GM23338 (cell line): ENCODE results near the gene ZNF335. TPM values are rescaled to one million over a fixed set of nuclear protein-coding genes. Genes with fewer than 3 reads are reported as not detected.

Source experiments
- ATAC-seq: fragments of 200-7000 bp; cut with Tn5 transposase; 3 replicates; pipeline ENCODE4 v1.9.1; 2020
- DNase-seq: peaks from one replicate; pipeline ENCODE4 v3.0.0-alpha.2; 2015; ENCODE audit warnings: low spot score
- H2AFZ ChIP-seq: fragments of 200-600 bp; sonication (generic); 2 replicates; pipeline ENCODE4 v1.8.0; 2016; ENCODE audit warnings: antibody characterized with exemption, mild to moderate bottlenecking, moderate library complexity
- H3F3A ChIP-seq: fragments of 200-600 bp; sonication (generic); replicated peaks from 2 replicates; pipeline ENCODE4 v1.8.0; 2017; ENCODE audit warnings: antibody characterized with exemption, mixed run types, low read depth
- H3K27ac ChIP-seq: fragments of 200-600 bp; sonication (generic); 2 replicates; pipeline ENCODE4 v1.6.1; 2016; ENCODE audit warnings: low read depth
- H3K27me3 ChIP-seq: fragments of 200-600 bp; sonication (generic); 2 replicates; pipeline ENCODE4 v1.8.0; 2016; ENCODE audit warnings: mild to moderate bottlenecking, mixed run types, moderate library complexity; ENCODE audit not compliant: insufficient read depth
- H3K36me3 ChIP-seq: fragments of 200-600 bp; sonication (generic); 2 replicates; pipeline ENCODE4 v1.8.0; 2016; ENCODE audit warnings: mild to moderate bottlenecking; ENCODE audit not compliant: insufficient read depth
- H3K4me1 ChIP-seq: fragments of 200-600 bp; sonication (generic); 2 replicates; pipeline ENCODE4 v1.8.0; 2016; ENCODE audit warnings: mild to moderate bottlenecking, moderate library complexity; ENCODE audit not compliant: insufficient read depth
- H3K4me2 ChIP-seq: fragments of 200-600 bp; sonication (generic); 2 replicates; pipeline ENCODE4 v1.7.1; 2017; ENCODE audit warnings: mixed run types
- H3K4me3 ChIP-seq: fragments of 200-600 bp; sonication (generic); 2 replicates; pipeline ENCODE4 v1.6.1; 2016; ENCODE audit warnings: mixed run types
- H3K79me2 ChIP-seq: fragments of 200-600 bp; sonication (generic); replicated peaks from 2 replicates; pipeline ENCODE4 v1.8.0; 2017; ENCODE audit warnings: mild to moderate bottlenecking; ENCODE audit not compliant: insufficient read depth
- H3K9me2 ChIP-seq: fragments of 200-600 bp; sonication (generic); 2 replicates; pipeline ENCODE4 v1.8.0; 2017; ENCODE audit not compliant: insufficient read depth
- H4K20me1 ChIP-seq: fragments of 200-600 bp; sonication (generic); replicated peaks from 2 replicates; pipeline ENCODE4 v1.8.0; 2017; ENCODE audit warnings: mild to moderate bottlenecking; ENCODE audit not compliant: insufficient read depth
- H3K27ac Mint-ChIP-seq: 2 replicates; pipeline ENCODE4 v1.8.0; 2020; ENCODE audit warnings: inconsistent platforms, mild to moderate bottlenecking, moderate library complexity, mixed read lengths
- H3K27me3 Mint-ChIP-seq: 3 replicates; pipeline ENCODE4 v1.8.0; 2022; ENCODE audit warnings: low read depth, mild to moderate bottlenecking, moderate library complexity, mixed read lengths, inconsistent platforms; ENCODE audit not compliant: insufficient read depth, poor library complexity
- H3K36me3 Mint-ChIP-seq: 3 replicates; pipeline ENCODE4 v1.8.0; 2021; ENCODE audit warnings: low read depth, mild to moderate bottlenecking, inconsistent platforms, moderate library complexity, mixed read lengths
- H3K4me1 Mint-ChIP-seq: 3 replicates; pipeline ENCODE4 v1.8.0; 2020; ENCODE audit warnings: mild to moderate bottlenecking, inconsistent platforms, mixed read lengths
- H3K4me3 Mint-ChIP-seq: 3 replicates; pipeline ENCODE4 v1.8.0; 2021; ENCODE audit warnings: moderate library complexity, mild to moderate bottlenecking, inconsistent platforms, mixed read lengths
- H3K9me3 Mint-ChIP-seq: 3 replicates; pipeline ENCODE4 v1.8.0; 2020; ENCODE audit warnings: moderate library complexity, mild to moderate bottlenecking, inconsistent platforms, mixed read lengths
- CREB1 ChIP-seq: fragments of 250-450 bp; sonication (Bioruptor Pico); IDR thresholded peaks from 2 replicates; pipeline ENCODE4 v1.5.0; 2020; ENCODE audit warnings: low read depth, mild to moderate bottlenecking, moderate library complexity
- CTCF ChIP-seq, 2 experiments: fragments of 200-600 bp in 1 of 2; sonication (generic) in 1 of 2; conservative IDR thresholded peaks; 2 replicates each; pipeline versions ENCODE4 v1.5.1 to v1.6.1; 2016 to 2017; ENCODE audit warnings: antibody characterized with exemption in 2 of 2, low read depth in 2 of 2, mild to moderate bottlenecking in 2 of 2, moderate library complexity in 1 of 2
- ETS1 ChIP-seq: IDR thresholded peaks from 2 replicates; pipeline ENCODE4 v1.6.1; 2016; ENCODE audit warnings: antibody characterized with exemption
- EZH2 ChIP-seq: fragments of 200-600 bp; sonication (generic); IDR thresholded peaks from one replicate; pipeline ENCODE4 v1.8.0; 2017; ENCODE audit warnings: antibody characterized with exemption, mild to moderate bottlenecking, low read depth; ENCODE audit not compliant: unreplicated experiment
- EZH2phosphoT487 ChIP-seq: fragments of 200-600 bp; sonication (generic); IDR thresholded peaks from one replicate; pipeline ENCODE4 v1.8.1; 2018; ENCODE audit warnings: antibody characterized with exemption; ENCODE audit not compliant: unreplicated experiment
- JUNB ChIP-seq: IDR thresholded peaks from one replicate; pipeline ENCODE4 v1.6.1; 2016; ENCODE audit warnings: antibody characterized with exemption; ENCODE audit not compliant: unreplicated experiment
- NANOG ChIP-seq: IDR thresholded peaks from 2 replicates; pipeline ENCODE4 v1.6.1; 2016; ENCODE audit warnings: antibody characterized with exemption, borderline replicate concordance
- POLR2AphosphoS5 ChIP-seq: IDR thresholded peaks from 2 replicates; pipeline ENCODE4 v1.6.1; 2016; ENCODE audit warnings: antibody characterized with exemption, low read depth
- REST ChIP-seq: IDR thresholded peaks from one replicate; pipeline ENCODE4 v1.6.1; 2018; ENCODE audit warnings: antibody characterized with exemption; ENCODE audit not compliant: unreplicated experiment
- STAT1 ChIP-seq: IDR thresholded peaks from one replicate; pipeline ENCODE4 v1.6.1; 2016; ENCODE audit warnings: antibody characterized with exemption; ENCODE audit not compliant: unreplicated experiment
- ZNF114 ChIP-seq: fragments of 250-450 bp; sonication (Bioruptor Pico); IDR thresholded peaks from 2 replicates; pipeline ENCODE4 v1.5.0; 2020; ENCODE audit warnings: mild to moderate bottlenecking, moderate library complexity
- ZNF331 ChIP-seq: fragments of 250-450 bp; sonication (Bioruptor Pico); IDR thresholded peaks from 2 replicates; pipeline ENCODE4 v1.5.0; 2020; ENCODE audit warnings: low read depth, mild to moderate bottlenecking, moderate library complexity
- ZNF462 ChIP-seq: fragments of 250-450 bp; sonication (Bioruptor Pico); IDR thresholded peaks from 2 replicates; pipeline ENCODE4 v1.5.0; 2020; ENCODE audit warnings: mild to moderate bottlenecking, moderate library complexity
- polyA plus RNA-seq: library from polyadenylated mRNA; unstranded; fragments of >200 nt; fragmentation: Nextera tagmentation; extraction: Ambion mirVana; gene quantifications from 2 replicates; pipeline ENCODE4 v1.2.1, GENCODE V29; 2016
- total RNA-seq: library from RNA; depleted of rRNA; stranded (reverse); fragments of >200 nt; shearing (Covaris generic); gene quantifications from 2 replicates; pipeline ENCODE4 v1.2.3, GENCODE V29; 2014

ZNF335 gene
- total and polyA plus RNA-seq, 2 experiments from 2014 or later: 7.4 to 24.2 TPM

- H4K20me1 ChIP-seq: no peaks in the 10 kb centered on the region
- Mint-ChIP-seq H3K4me1 (peaks cover 63% of the 10 kb centered on the region), H3K36me3 (no peaks in the 10 kb centered on the region), H3K27me3 (peaks cover 6% of the 10 kb centered on the region), H3K4me3 (peak overlapping the region; percentile 44; the same call in 2 of the 3 replicates), H3K9me3 (no peaks in the 10 kb centered on the region), H3K27ac (peak overlapping the region; percentile 66; the same call in 1 of the 2 replicates)
- H3K27ac ChIP-seq: peak overlapping the region; percentile 98
- H3K4me1 ChIP-seq: peaks cover 65% of the 10 kb centered on the region
- H3K4me2 ChIP-seq: peak overlapping the region; percentile 70
- no peaks in the 10 kb centered on the region for H3K9me2 ChIP-seq
- DNase-seq (peak; percentile 89), ATAC-seq (peak; percentile 28)
- H3K79me2 ChIP-seq: no peaks in the 10 kb centered on the region
- H3K4me3 ChIP-seq: peak overlapping the region; percentile 40
- H3K36me3 ChIP-seq: no peaks in the 10 kb centered on the region
- H2AFZ ChIP-seq: no peak overlapping the region
- H3K27me3 ChIP-seq: no peaks in the 10 kb centered on the region
- peaks cover 19% of the 10 kb centered on the region for H3F3A ChIP-seq
- TF ChIP-seq EZH2phosphoT487 (no peak), EZH2 (no peak), NANOG (no peak), ETS1 (no peak; the same call in 1 of the 2 replicates), JUNB (no peak), STAT1 (no peak), POLR2AphosphoS5 (no peak), REST (no peak), CREB1 (no peak), CTCF (conservative IDR thresholded peaks at IDR 0.05; ENCODE audit: low read depth in 2 of 2) (no peak), ZNF462 (CRISPR knock-in tag) (no peak), ZNF114 (no peak), ZNF331 (CRISPR knock-in tag) (no peak)
These were observed 33.0 kb upstream of the ZNF335 start for GRCh38 chr20:46004889-46005473.
